ENCODE results near the gene UXT.

- TF ChIP-seq SALL2 (tag by site-specific recombination; IDR thresholded peaks at IDR 0.05; ENCODE audit: borderline replicate concordance): no peak
- no peak for TF ChIP-seq ZNF580 (tag by site-specific recombination; IDR thresholded peaks at IDR 0.05)
- no peak for TF ChIP-seq ZNF221 (tag by site-specific recombination; IDR thresholded peaks at IDR 0.05; ENCODE audit: borderline replicate concordance)
- TF ChIP-seq CTCF (tag by site-specific recombination; IDR thresholded peaks at IDR 0.05): no peak
- no peak for TF ChIP-seq ZNF639 (tag by site-specific recombination; IDR thresholded peaks at IDR 0.05)
- no peak for TF ChIP-seq ZFP41 (tag by site-specific recombination; IDR thresholded peaks at IDR 0.05; ENCODE audit: borderline replicate concordance)
- no peak for TF ChIP-seq ZBTB8A (tag by site-specific recombination; IDR thresholded peaks at IDR 0.05)
- no peak for TF ChIP-seq BCL11A (tag by site-specific recombination; IDR thresholded peaks at IDR 0.05; ENCODE audit: low read depth)
- TF ChIP-seq ZNF214 (tag by site-specific recombination; IDR thresholded peaks at IDR 0.05; ENCODE audit: borderline replicate concordance): no peak
- TF ChIP-seq PRDM10 (tag by site-specific recombination; IDR thresholded peaks at IDR 0.05): no peak
- TF ChIP-seq ZNF521 (tag by site-specific recombination; IDR thresholded peaks at IDR 0.05): no peak
- no peak for TF ChIP-seq ZBTB49 (tag by site-specific recombination; IDR thresholded peaks at IDR 0.05; ENCODE audit: low read depth)
- TF ChIP-seq ZBTB1 (tag by site-specific recombination; IDR thresholded peaks at IDR 0.05): no peak
- TF ChIP-seq ZNF266 (tag by site-specific recombination; IDR thresholded peaks at IDR 0.05; ENCODE audit: low read depth): no peak
Observed at GRCh38 chrX:47625365-47625764, 33.6 kb downstream of the UXT start.
